Chondrocyte (in vitro differentiated cells): ENCODE measurements around the gene PYDC1. TPM values are rescaled to one million over a fixed set of nuclear protein-coding genes. Genes with fewer than 3 reads are reported as not detected.

Source experiments
- DNase-seq: peaks from one replicate; pipeline ENCODE4 v3.0.0; 2021; ENCODE audit warnings: mixed read lengths, low spot score
- H3K27ac Mint-ChIP-seq: one replicate; pipeline ENCODE4 v1.8.0; 2021; ENCODE audit warnings: mild to moderate bottlenecking, moderate library complexity, mixed read lengths; ENCODE audit not compliant: unreplicated experiment
- H3K27me3 Mint-ChIP-seq: 2 replicates; pipeline ENCODE4 v1.8.0; 2021; ENCODE audit warnings: low read depth, mixed read lengths
- H3K36me3 Mint-ChIP-seq: 2 replicates; pipeline ENCODE4 v1.8.0; 2021; ENCODE audit warnings: low read depth, mixed read lengths
- H3K4me1 Mint-ChIP-seq: 2 replicates; pipeline ENCODE4 v1.8.0; 2021; ENCODE audit warnings: low read depth, mild to moderate bottlenecking, mixed read lengths
- H3K4me3 Mint-ChIP-seq: one replicate; pipeline ENCODE4 v1.8.0; 2021; ENCODE audit warnings: mild to moderate bottlenecking, moderate library complexity, mixed read lengths; ENCODE audit not compliant: unreplicated experiment
- H3K9me3 Mint-ChIP-seq: 2 replicates; pipeline ENCODE4 v1.8.0; 2021; ENCODE audit warnings: low read depth, mixed read lengths
- CTCF ChIP-seq: fragments of 200-600 bp; sonication (generic); IDR thresholded peaks from 2 replicates; pipeline ENCODE4 v1.5.0; 2021; ENCODE audit warnings: antibody characterized with exemption, mild to moderate bottlenecking, moderate library complexity
- total RNA-seq: library from RNA; stranded (reverse); gene quantifications from 3 replicates; pipeline ENCODE4 v1.2.1, GENCODE V29; 2021

PYDC1 gene
- total RNA-seq, 1 donor from 2014 or later = not detected

- Mint-ChIP-seq H3K27ac (no peak overlapping the region), H3K36me3 (no peaks in the 10 kb centered on the region), H3K4me3 (no peak overlapping the region), H3K27me3 (peaks cover 31% of the 10 kb centered on the region), H3K9me3 (no peaks in the 10 kb centered on the region), H3K4me1 (no peaks in the 10 kb centered on the region)
- no peak for TF ChIP-seq CTCF
- DNase-seq = no peak
These were observed 39.5 kb upstream of the PYDC1 start for GRCh38 chr16:31256466-31256865.

- no peak overlapping the region for H3K27ac Mint-ChIP-seq
- no peak overlapping the region for H3K4me3 Mint-ChIP-seq
- H3K9me3 Mint-ChIP-seq = no peaks in the 10 kb centered on the region
- H3K27me3 Mint-ChIP-seq = peaks cover 20% of the 10 kb centered on the region
- H3K36me3 Mint-ChIP-seq = no peaks in the 10 kb centered on the region
- DNase-seq = no peak
- no peak for TF ChIP-seq CTCF
- no peaks in the 10 kb centered on the region for H3K4me1 Mint-ChIP-seq
These were observed 36.7 kb upstream of the PYDC1 start for GRCh38 chr16:31253642-31254045.

GRCh38 chr16:31251435-31251834, 34.5 kb upstream of the PYDC1 start:
- Mint-ChIP-seq H3K36me3 (no peaks in the 10 kb centered on the region), H3K27ac (no peak overlapping the region), H3K4me1 (no peaks in the 10 kb centered on the region), H3K9me3 (no peaks in the 10 kb centered on the region), H3K27me3 (peaks cover 27% of the 10 kb centered on the region), H3K4me3 (no peak overlapping the region)
- no peak for TF ChIP-seq CTCF
- DNase-seq = no peak

GRCh38 chr16:31250782-31251384, 33.9 kb upstream of the PYDC1 start:
- no peak overlapping the region for H3K27ac Mint-ChIP-seq
- H3K36me3 Mint-ChIP-seq = no peaks in the 10 kb centered on the region
- H3K9me3 Mint-ChIP-seq = no peaks in the 10 kb centered on the region
- TF ChIP-seq CTCF = no peak
- no peaks in the 10 kb centered on the region for H3K4me1 Mint-ChIP-seq
- no peak overlapping the region for H3K4me3 Mint-ChIP-seq
- DNase-seq = no peak
- H3K27me3 Mint-ChIP-seq = peaks cover 32% of the 10 kb centered on the region

DNA sequence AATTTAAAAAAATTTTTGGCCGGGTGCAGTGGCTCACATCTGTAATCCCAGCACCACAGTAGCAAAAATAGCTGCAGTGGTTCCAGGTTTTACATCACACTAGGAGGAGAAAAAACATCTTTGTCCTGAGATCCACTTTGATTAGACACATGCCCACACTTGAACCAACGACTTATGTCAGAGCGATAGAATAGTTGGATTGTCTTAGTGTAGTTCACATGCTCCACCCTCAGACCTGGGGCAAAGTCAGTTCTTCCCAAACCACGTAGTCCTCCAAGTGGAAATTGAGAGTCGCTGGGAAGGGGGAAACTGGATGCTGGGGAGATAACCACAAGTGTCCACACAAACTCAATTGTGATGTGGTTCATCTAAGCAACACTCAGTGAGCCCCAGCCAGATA, 31.4 kb upstream of the PYDC1 start:
- no peak for TF ChIP-seq CTCF
- H3K9me3 Mint-ChIP-seq = no peaks in the 10 kb centered on the region
- H3K36me3 Mint-ChIP-seq = no peaks in the 10 kb centered on the region
- H3K4me3 Mint-ChIP-seq = no peak overlapping the region
- DNase-seq = no peak
- H3K4me1 Mint-ChIP-seq = no peaks in the 10 kb centered on the region
- no peak overlapping the region for H3K27ac Mint-ChIP-seq
- H3K27me3 Mint-ChIP-seq = peaks cover 39% of the 10 kb centered on the region
